GM12891 (cell line): ENCODE data around the gene ACTC1.

Source experiments
- PAX5 ChIP-seq: IDR thresholded peaks from 2 replicates; pipeline ENCODE4 v1.6.1; 2011; ENCODE audit warnings: low read length, moderate library complexity, mild to moderate bottlenecking; ENCODE audit not compliant: insufficient read depth, severe bottlenecking
- POLR2A ChIP-seq: IDR thresholded peaks from 2 replicates; pipeline ENCODE4 v1.6.1; 2011; ENCODE audit warnings: low read depth, low read length, control low read depth
- POLR2AphosphoS5 ChIP-seq: IDR thresholded peaks from 2 replicates; pipeline ENCODE4 v1.6.1; 2011; ENCODE audit warnings: low read depth, low read length, control low read depth
- SPI1 ChIP-seq: IDR thresholded peaks from 2 replicates; pipeline ENCODE4 v1.6.1; 2011; ENCODE audit warnings: low read depth, low read length, control low read depth

DNA sequence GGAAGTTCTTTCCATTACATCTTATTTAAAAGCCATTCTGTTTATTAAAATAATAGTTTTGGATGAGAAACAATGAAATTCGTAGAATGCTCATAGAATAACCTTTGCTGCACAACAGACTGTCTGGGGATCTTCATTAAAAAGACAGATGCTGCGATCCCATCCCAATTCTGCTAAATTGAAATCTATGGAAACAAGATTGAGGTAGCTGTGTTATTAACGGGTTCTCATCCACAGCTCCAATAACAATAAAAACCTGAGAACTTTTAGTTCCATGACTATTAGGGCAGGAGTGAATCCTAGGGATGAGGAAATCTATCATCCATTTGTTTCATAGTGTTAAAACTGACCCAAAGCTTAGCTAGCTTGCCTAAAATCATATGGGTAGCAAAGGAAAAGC lies 38.1 kb downstream of the ACTC1 start:
- TF ChIP-seq POLR2A (no peak), POLR2AphosphoS5 (no peak), PAX5 (no peak), SPI1 (no peak)
